ENCODE results near the gene LSAMP. TPM values are rescaled to one million over a fixed set of nuclear protein-coding genes. Genes with fewer than 3 reads are reported as not detected.

LSAMP gene
- total and polyA plus RNA-seq, 2 donors (not counting 1 experiment from before 2014, with no cell fraction given), result not detected

GRCh38 chr3:116354382-116354781 lies 90.9 kb downstream of the LSAMP start:
- Histone ChIP-seq H3K36me3 (replicated peaks in 1 of 2; ENCODE audit: control extremely low read depth in 1 of 2, control insufficient read depth in 1 of 2, extremely low read depth in 1 of 2, insufficient read depth in 2 of 2, low read length in 1 of 2) (no peaks in the 10 kb centered on the region), H3K27ac (ENCODE audit: low read length in 2 of 2) (no peak overlapping the region), H3K9ac (ENCODE audit: low read length) (no peak overlapping the region), H2AFZ (ENCODE audit: insufficient read depth, low read depth, low read length, poor library complexity, severe bottlenecking) (no peak overlapping the region), H3K27me3 (replicated peaks in 1 of 4; ENCODE audit: control extremely low read depth in 1 of 4, control insufficient read depth in 3 of 4, insufficient read depth in 4 of 4, low read length in 3 of 4) (no peaks in the 10 kb centered on the region), H3K79me2 (ENCODE audit: control insufficient read depth, insufficient read depth, low read length) (no peaks in the 10 kb centered on the region), H3K4me1 (ENCODE audit: control insufficient read depth in 2 of 2, insufficient read depth in 2 of 2, low read length in 2 of 2) (no peaks in the 10 kb centered on the region), H3K4me3 (ENCODE audit: control extremely low read depth in 1 of 5, extremely low read depth in 1 of 5, insufficient read depth in 1 of 5, low read depth in 2 of 5, low read length in 4 of 5) (no peak overlapping the region), H3K4me2 (replicated peaks; ENCODE audit: low read depth, low read length, poor library complexity, severe bottlenecking) (no peak overlapping the region), H3K9me3 (ENCODE audit: control extremely low read depth in 1 of 3, control insufficient read depth in 2 of 3, insufficient read depth in 1 of 3, low read length in 2 of 3) (no peaks in the 10 kb centered on the region), H4K20me1 (ENCODE audit: control insufficient read depth, insufficient read depth, low read length, poor library complexity, severe bottlenecking) (no peaks in the 10 kb centered on the region)
- POLR2A ChIA-PET, result no interaction called here
- ATAC-seq (ENCODE audit: low read depth) (no peak), DNase-seq (no peak)
- Mint-ChIP-seq H3K4me1 (no peaks in the 10 kb centered on the region), H3K9me3 (ENCODE audit: insufficient read depth) (peaks cover 7% of the 10 kb centered on the region), H3K27me3 (no peaks in the 10 kb centered on the region), H3K27ac (no peak overlapping the region), H3K4me3 (no peak overlapping the region)
- intact Hi-C loops (cut with micrococcal nuclease), result no loop called here
- CTCF ChIA-PET, result interaction anchor here (0.7 kb wide), 1 partner anchor 14 kb away, joined by 3 read pairs; no protein-coding TSS in a partner anchor
- TF ChIP-seq EZH2 (IDR thresholded peaks at IDR 0.05; ENCODE audit: borderline replicate concordance, insufficient read depth, low read depth, low read length, poor library complexity, severe bottlenecking) (no peak), CTCF (IDR thresholded peaks at IDR 0.05) (no peak)

GRCh38 chr3:116350119-116350733 lies 95.1 kb downstream of the LSAMP start:
- no peaks in the 10 kb centered on the region for H3K27me3 Mint-ChIP-seq
- intact Hi-C loops (cut with micrococcal nuclease), result no loop called here

More at GRCh38 chr3:116350119-116350733, 95.1 kb downstream of the LSAMP start:
- no peak overlapping the region for H3K4me2 ChIP-seq (replicated peaks; ENCODE audit: low read depth, low read length, poor library complexity, severe bottlenecking)
- H3K27ac ChIP-seq (ENCODE audit: low read length in 2 of 2), result no peak overlapping the region
- no peak overlapping the region for H3K9ac ChIP-seq (ENCODE audit: low read length)
- POLR2A ChIA-PET, result no interaction called here
- ATAC-seq (ENCODE audit: low read depth) (no peak), DNase-seq (no peak)
- no peak overlapping the region for H2AFZ ChIP-seq (ENCODE audit: insufficient read depth, low read depth, low read length, poor library complexity, severe bottlenecking)
- no peaks in the 10 kb centered on the region for H3K9me3 Mint-ChIP-seq (ENCODE audit: insufficient read depth)
- no peak overlapping the region for H3K27ac Mint-ChIP-seq
- TF ChIP-seq CTCF (IDR thresholded peaks at IDR 0.05) (no peak), EZH2 (IDR thresholded peaks at IDR 0.05; ENCODE audit: borderline replicate concordance, insufficient read depth, low read depth, low read length, poor library complexity, severe bottlenecking) (no peak)
- no peaks in the 10 kb centered on the region for H3K79me2 ChIP-seq (ENCODE audit: control insufficient read depth, insufficient read depth, low read length)
- no peaks in the 10 kb centered on the region for H3K9me3 ChIP-seq (ENCODE audit: control extremely low read depth in 1 of 3, control insufficient read depth in 2 of 3, insufficient read depth in 1 of 3, low read length in 2 of 3)
- H3K4me3 ChIP-seq (ENCODE audit: control extremely low read depth in 1 of 5, extremely low read depth in 1 of 5, insufficient read depth in 1 of 5, low read depth in 2 of 5, low read length in 4 of 5), result no peak overlapping the region
- no peaks in the 10 kb centered on the region for H4K20me1 ChIP-seq (ENCODE audit: control insufficient read depth, insufficient read depth, low read length, poor library complexity, severe bottlenecking)
- no peaks in the 10 kb centered on the region for H3K36me3 ChIP-seq (replicated peaks in 1 of 2; ENCODE audit: control extremely low read depth in 1 of 2, control insufficient read depth in 1 of 2, extremely low read depth in 1 of 2, insufficient read depth in 2 of 2, low read length in 1 of 2)
- no peaks in the 10 kb centered on the region for H3K4me1 Mint-ChIP-seq
- 80% methylated on average over 1 of the region's 4 CpGs for WGBS (ENCODE audit: insufficient coverage)
- no peaks in the 10 kb centered on the region for H3K27me3 ChIP-seq (replicated peaks in 1 of 4; ENCODE audit: control extremely low read depth in 1 of 4, control insufficient read depth in 3 of 4, insufficient read depth in 4 of 4, low read length in 3 of 4)
- H3K4me3 Mint-ChIP-seq, result no peak overlapping the region
- CTCF ChIA-PET, result no interaction called here
- no peaks in the 10 kb centered on the region for H3K4me1 ChIP-seq (ENCODE audit: control insufficient read depth in 2 of 2, insufficient read depth in 2 of 2, low read length in 2 of 2)
